EH (cell line): ENCODE data around the gene CLCNKA.
"Not testable (repeated sequence)": the region's sequence is repeated elsewhere in the genome, so short reads cannot be mapped to it uniquely, and the experiment has no call there.

Source experiments
- DNase-seq: peaks from one replicate; pipeline ENCODE4 v3.0.0-alpha.2; 2015; ENCODE audit warnings: low read depth

The CLCNKA gene

DNA sequence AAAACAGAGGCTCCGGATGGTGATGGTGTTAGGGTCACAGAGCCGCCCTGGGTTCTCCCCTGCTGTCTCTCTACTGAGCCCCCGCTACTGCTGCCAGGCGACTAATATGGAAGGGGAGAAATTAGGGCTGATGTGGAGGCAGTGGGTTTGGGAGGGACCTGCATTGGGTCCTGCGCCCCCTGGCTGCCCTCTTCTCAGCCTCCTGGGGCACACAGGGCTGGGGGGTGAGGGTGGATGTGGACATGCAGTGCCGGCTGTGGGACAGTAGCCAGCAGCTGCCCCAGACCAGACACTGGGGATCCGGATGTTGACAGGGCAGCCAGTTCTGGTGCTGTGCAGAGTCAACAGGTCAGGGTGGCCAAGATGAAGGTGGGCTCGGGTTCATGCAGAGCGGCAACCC, 20.3 kb downstream of the CLCNKA start:
- no peak for DNase-seq

DNA sequence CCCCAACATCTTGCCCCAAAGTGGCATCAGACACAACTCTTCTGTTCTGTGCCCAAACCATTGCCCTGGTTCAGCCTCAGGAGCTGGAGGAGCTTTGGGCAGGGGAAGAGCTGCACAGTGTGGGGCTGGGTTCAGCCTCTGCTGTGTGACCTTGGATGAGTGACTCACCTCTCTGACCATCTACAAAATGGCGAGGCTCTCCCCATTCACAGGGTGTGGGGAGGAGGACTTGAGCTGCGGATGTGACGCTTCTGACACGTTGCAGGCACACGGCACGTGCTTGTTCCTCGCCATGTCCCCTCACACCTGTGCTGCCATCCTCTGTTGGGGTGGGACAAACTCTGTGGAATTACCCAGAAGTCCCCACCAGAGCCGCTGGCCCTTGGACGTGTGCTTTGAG, 20.8 kb downstream of the CLCNKA start:
- DNase-seq: not testable (repeated sequence)

DNA sequence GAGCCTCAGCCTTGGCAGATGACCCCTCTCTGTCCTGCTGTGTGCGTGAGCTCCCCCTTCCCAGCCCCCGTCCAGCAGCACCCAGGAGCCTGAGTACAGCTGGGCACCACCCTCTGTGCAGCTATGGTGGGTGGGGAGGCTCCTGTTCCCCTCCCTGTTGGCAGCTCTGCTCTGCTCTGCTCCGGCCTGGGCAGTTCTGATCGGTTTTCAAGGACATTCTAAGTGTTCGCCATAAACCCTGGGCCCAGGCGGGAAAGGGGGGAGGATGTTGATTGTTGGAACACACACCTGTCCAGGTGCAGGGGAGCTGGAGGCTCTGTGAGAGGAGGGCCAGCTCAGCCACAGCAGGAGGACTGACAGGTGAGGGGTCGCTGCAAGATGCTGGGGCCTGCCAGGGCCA, 21.7 kb downstream of the CLCNKA start, which contains the start of gene CLCNKB:
Gene CLCNKB (plus strand): TSS at position 262 of the 400 bp plus-strand sequence. CDS start 711 bp downstream, outside the sequence.
- no peak for DNase-seq

DNA sequence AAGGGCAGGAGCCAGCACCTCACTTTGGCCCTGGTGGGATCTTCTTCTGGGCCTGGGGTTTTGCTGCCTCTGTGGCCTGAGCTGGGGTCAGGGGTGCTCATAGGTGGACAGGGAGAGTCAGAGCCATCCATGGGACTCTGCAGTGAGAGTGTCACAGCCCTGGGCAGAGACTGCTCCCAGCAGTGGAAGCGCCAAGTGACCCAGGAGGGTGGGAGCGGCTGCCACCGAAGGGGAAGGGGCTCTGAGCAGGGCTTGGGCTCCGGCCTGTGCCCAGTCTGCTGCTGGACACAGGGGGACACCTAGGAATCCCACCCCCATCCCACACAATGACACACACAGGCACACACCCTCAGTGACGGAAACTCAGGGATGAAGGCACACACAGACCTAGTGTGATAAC, 22.1 kb downstream of the CLCNKA start:
- no peak for DNase-seq

DNA sequence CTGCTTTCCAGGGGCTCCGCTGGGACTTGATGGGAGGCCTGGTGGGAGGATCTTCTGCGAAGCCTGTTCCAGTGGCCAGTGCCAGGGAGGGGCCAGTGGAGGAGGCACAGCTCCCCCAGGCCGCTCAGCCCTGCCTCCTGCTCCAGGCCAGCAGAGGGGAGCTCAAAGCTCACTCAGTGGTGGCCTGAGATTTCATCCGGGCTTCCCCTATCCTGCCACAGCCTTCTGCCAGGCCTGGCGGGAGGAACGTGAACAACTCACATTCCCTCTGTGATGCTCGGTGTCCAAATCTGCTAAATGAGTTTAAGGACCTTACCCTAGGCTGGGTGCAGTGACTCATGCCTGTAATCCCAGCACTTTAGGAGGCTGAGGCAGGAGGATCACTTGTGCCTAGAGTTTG, 25.0 kb downstream of the CLCNKA start:
- peak; percentile 34 for DNase-seq

DNA sequence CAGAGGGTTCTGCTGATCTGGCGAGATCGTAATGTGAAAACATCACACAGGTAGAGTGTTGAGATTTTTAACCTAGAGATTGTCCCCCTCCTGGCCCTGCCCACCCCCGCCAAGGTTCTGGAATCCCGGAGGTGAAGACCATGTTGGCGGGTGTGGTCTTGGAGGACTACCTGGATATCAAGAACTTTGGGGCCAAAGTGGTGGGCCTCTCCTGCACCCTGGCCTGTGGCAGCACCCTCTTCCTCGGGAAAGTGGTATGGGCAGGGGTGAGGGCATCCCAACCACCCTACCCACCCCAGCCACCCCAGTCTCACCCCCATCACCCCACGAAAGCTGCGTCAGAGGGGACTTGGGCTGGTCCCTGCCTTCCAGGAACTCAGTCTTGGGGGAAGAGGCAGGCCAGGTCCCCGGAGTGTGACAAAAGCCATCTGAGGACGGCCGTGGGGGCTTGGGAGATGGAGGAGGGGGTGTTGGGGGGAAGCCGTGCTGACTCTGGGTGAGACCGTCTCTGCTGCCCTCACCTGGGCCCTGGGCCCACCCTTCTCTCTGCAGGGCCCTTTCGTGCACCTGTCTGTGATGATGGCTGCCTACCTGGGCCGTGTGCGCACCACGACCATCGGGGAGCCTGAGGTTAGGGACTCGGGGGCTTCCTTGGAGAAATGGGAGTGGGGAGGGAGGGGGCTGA, 26.1 kb downstream of the CLCNKA start:
- no peak for DNase-seq

DNA sequence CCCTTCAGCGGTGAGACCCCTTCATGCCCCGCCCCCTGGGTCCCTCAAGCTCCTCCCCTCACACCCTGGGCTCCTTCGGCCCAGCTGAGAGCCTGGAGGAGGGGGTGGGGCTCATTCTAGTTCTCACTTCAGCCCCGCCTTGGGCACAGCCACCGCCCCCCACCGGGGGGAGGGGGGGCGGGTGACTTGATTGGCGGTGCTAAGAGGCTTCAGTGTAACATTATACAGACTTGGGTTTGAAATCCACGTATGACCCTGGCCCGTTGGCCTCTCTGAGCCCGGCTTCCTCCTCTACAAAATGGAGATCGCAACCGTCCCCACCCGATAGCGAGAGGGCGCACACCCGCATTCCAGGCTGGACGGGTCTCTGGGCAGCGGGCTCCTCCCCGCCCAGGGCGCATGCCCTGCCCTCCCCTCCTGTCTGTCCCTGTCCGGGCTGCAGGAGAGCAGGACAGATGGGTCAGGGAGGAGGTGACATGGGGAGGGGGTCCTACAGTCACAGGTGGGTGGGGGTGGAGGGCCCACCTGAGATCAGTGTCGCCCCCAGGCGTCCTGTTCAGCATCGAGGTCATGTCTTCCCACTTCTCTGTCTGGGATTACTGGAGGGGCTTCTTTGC, 26.8 kb downstream of the CLCNKA start:
- peak; percentile 64 for DNase-seq

DNA sequence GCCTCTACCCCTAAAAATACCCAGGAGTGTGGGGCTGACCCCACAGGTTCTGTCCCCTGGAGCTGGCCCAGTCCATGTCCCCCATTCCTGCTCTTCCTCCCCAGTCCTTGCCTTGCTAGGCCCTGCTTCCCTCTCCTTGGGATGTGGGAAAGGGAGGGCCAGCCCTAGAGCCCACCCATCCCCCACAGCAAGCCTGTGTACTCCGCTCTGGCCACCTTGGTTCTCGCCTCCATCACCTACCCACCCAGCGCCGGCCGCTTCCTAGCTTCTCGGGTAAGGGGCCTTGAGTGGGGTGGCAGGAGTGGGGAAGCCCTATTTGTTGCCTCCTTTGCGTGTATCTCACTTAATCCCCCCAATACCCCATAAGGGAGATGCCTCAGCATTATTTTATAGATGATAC, 28.5 kb downstream of the CLCNKA start:
- DNase-seq: no peak

DNA sequence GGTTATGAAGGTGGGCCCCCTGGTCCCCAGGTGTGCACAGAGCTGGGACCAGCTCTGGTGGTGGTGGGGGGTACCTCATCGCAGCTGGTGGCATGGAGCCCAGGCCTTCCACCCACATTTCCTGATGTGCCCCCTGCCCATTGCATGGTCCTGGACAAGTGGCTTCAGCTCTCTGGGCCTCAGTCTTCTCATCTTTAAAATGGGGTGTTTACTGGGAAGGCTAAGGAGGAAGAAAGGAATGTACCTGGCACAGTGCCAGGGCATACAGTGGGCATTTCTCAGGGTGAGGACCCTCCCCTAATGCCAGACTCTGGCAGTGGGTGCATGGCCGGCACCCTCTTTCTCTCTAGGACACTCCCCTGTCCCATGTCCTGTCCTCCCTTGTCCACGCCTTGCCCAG, 29.2 kb downstream of the CLCNKA start:
- DNase-seq: no peak

DNA sequence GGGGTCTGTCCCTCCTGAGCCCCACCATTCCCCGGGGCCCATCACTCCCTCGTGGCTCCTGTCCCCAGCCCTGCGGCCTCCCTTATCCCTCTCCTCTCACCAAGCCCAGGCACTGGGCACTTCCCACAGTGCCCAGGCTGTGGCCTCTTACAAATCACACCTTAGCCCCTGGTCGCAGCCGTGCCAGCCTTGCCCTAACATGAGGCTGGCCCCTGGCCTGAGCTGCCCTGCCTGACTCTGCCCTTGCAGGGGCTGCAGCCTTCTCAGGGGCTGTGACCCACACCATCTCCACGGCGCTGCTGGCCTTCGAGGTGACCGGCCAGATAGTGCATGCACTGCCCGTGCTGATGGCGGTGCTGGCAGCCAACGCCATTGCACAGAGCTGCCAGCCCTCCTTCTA, 30.1 kb downstream of the CLCNKA start:
- DNase-seq: not testable (repeated sequence)

DNA sequence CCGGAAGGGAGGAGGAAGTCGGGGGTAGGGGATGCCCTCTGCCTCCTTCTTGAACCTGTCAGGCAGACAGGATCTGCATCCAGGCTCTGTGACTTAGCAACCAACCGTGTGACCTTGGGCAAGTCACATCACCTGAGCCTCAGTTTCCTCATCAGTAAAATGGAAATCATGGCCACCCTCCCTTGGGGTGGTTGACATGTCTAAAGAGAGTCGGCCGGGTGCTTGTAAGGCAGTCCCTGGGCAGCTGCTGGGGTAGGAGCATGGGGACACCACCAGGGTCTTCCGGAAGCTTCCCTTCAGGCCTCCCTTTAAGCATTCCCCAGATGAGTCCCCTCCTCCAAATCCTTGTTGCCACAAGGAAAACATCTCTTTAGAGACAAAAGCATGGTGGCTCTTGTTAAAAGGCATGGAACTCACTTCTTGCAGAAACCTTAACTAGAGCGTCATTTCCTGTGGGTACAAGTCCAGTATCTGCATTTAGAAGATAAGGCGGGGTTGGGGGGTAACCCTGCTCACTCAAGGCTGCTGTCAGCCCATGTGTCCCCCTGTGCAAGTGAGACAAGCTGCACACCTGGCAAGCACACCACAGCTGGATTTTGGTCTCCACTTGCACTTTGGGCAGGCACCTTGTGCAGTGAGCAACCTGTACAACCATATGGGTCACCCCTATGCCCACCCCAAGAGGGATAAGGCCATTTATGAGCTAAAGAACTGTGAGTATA, 32.1 kb downstream of the CLCNKA start:
- DNase-seq: no peak

DNA sequence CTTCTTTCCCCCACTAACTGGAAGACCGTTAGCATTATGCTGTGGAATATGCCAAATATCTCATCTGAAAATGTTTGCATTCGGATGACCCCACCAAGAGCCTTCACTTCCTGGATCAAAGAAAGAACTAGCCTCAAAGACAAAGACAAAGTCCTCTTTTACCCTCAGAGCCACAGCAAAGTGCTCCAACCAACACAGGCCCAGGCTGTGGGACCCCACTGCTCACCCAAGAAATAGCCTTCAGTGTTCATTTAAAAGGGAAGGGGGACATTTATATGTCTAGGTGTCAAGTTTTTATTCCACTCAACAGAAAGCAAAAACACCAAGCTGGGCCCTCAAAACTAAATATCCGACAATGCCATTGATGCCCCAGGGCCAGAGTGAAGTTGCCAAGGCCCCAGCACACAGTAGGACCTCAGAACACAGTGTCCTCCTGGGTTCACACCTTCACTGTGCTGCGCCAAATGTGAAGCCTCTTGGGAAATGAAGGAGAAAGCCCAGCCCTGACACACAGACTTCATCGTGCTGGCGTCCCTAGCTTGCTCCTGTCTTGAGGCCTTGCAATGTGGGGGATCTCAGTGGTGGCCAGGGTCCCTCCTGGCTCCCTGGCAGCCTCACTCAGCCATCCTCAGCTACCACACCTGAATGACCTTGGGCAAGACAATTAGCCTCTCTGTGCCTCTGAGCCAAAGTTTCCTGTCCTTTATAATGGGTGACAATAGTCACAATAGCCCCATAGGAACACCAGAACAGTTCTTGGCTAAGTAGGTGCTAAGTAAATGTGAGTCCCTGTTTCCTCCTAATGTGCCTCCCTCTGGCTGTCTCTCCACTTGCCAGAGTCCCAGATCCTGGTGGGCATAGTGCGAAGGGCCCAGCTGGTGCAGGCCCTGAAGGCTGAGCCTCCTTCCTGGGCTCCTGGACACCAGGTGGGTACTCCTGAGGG, 33.0 kb downstream of the CLCNKA start:
- DNase-seq: no peak

DNA sequence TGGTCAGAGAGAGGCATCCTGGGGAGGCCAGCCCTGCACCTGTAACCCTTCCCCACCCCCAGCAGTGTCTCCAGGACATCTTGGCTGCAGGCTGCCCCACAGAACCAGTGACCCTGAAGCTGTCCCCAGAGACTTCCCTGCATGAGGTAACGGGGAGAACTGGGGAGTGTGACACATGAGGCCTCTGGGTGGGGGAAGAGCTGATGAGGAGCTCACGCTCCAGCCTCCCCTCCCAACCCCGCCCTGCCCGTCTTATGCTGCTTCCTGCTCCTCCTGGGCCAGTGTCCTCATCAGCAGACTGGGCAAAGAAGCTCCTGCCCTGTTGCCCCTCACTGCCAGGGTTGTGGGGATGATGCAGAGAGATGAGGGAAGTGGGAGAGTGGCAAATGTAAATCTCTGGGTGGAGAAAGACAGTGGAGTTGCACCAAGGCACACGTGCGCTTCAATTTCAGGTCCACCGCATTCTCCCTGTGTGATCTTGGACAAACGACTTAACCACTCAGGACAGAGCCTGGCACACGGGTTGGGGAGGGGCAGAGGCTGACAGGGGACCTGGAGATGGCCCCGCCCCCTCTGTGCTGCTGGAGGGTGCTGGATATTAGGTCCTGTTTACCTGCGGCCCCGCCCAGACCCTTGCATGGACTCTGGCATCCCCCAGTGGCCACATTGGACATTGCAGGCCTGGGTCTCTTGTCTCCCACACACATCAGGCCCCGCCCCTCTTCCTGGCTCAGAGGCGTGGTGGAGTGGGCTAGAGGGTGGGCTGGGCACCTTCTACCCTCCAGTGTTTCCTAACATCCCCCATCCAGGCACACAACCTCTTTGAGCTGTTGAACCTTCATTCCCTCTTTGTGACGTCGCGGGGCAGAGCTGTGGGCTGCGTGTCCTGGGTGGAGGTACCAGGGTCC, 34.0 kb downstream of the CLCNKA start:
- DNase-seq: peak; percentile 72

DNA sequence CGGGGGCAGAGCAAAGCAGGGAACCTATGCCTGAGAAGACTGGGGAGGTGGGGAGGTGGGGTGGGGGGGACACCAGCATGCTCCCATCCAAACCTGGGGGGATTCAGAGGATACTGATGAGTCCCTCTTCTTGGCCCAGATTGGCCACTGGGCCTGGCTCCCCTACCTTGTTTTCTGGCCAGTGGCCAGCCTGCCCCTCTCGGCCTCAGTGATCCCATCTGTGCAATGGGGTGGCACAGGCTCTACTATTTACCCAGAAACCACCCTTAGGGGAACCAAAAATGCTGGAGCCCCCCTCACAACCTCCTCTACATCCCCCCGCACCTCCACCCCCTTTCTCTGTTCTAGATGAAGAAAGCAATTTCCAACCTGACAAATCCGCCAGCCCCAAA, 34.7 kb downstream of the CLCNKA start:
- DNase-seq: not testable (repeated sequence)

DNA sequence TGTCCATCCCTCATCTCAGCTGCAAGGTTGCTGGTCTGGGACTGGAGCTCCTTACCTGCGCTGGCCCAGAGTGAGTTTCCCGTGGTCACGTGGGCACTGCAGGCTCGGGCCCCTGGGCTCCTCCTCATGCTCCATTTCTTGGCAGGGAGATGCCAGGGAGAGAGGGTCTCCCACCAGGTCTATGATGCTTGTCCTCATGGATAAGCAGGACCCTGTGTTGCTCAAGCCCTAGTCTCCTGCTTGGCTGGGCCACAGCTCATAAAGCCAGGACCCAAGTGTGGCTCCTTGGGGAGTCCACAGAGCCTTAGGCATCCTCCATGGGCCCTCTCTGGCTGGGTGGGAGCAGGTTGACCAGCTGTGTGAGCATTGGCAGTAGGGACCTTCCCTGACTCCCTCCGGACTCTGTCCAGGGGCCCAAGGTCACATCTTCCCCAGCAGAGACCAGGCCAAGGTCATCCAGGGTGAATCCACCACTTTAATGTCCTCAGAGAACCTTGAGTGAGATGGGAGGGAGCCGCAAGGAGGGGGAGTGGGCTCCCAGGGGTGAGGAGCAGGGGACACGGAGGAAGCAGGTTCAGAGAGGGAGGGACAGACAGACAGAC, 35.6 kb downstream of the CLCNKA start:
- not testable (repeated sequence) for DNase-seq

DNA sequence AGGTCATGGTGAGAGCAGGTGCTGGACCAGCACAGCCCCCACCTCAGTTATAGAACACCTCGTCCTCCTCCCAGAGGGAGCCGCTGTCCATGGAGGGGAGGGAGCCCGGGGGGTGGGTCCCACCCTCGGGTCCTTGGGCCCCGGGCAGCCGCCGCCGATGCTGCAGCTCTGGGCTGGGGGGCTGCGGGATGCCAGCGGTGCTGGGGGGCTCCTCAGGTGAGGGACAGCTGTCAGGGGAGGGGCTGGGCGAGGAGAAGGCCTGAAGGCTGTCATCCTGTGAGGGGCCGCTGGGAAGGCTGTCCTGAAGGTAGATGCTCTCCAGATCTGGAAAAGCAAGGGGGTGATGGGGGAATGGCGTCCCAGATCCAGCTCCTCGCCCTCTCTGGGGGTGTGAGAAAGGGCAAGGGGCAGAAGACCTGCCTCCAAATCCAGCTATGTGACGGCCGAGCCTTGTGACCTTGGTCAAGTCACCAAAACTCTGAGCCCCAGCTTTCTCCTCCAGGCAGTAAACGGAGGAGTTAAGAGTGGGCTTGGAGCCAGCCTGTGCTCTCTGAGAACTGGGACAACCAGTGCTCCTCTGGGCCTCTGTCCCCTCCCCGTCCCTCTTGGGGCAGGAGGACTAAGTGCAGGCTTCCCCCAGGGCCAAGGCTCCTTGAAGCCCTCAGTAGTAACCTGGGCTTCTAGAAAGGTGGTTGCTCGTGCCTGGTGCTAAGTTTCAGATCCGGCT, 36.7 kb downstream of the CLCNKA start:
- DNase-seq: not testable (repeated sequence)

DNA sequence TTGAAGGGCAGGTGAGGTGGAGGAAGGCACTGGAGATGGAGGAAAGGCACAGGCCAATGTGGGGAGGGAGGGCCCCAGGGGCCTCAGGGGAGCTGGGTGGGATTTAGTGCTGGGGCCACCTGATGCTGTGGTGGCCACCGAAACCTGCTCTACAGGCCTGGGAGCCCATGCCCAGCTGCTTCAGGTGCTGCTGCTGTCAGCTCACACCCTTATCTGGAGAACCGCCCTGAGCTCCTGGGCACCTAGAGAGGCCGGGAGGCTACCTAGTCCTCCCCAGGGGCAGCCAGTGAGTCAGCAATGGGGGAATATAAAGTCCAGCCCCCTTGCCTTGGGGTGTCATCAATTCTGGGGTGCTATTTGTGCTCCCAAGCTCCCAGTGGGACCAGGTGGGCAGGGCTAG, 39.4 kb downstream of the CLCNKA start:
- DNase-seq: no peak

DNA sequence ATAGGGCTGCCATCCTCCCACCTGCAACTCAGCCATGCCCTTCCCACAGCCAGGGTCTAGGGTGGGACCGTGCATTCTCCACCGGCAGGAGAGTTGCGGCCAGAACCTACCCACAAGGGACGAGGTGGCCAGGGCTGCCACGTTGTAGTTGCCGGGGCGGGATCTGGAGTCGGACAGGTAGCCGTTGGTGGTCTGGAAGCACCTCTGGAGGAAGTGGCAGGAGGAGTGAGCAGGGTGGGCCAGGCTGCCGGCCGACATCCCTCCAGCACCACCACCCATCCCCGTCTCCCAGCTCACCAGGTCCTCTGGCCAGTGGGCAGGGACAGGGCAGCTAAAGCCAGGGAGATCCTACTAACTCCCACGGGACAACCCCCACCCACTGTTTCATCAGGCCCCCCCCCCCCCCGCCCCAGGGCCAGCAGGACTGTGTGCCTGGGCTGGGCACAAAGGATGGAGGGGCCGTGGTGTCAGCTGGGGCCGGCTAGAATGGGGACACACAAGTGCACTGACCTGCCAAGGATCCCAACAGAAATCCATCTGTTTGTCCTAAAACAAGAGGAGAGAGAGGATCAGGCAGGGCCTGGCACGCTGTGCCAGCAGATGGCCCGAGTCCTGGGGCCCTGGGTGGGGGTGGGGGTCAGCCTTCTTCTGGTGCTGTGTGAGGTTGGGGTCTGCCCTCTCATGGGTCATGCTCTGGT, 40.3 kb downstream of the CLCNKA start:
- DNase-seq: not testable (repeated sequence)

DNA sequence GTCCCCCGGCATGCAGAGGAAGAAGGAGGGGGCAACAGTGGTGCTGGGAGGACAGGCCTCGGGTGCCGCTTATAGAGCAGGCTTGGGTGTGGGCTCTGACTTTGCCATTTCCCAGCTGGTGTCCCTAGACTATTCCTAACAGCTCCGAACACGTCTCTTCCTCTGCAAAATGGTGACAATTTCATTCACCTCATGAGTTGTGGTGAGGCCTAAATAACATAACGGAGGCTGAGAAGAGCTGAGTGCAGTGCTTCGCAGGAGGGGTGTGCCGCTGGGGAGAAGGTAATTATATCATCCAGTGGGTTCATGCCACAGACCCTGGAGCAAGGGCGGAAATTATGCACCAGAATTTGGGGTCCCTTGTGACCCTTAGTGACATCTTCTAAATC, 40.8 kb downstream of the CLCNKA start:
- DNase-seq: not testable (repeated sequence)
